Naive thymus-derived CD4-positive, alpha-beta T cell (primary cell): ENCODE results near the gene ITGAX. TPM values are rescaled to one million over a fixed set of nuclear protein-coding genes. Genes with fewer than 3 reads are reported as not detected.

Experiments
- ATAC-seq: fragments of 150-1000 bp; cut with Tn5 transposase; 2 replicates; pipeline ENCODE4 v1.10.0; 2021; ENCODE audit warnings: mild to moderate bottlenecking, moderate library complexity
- CTCF ChIA-PET: fragments of 350-600 bp; sonication (Branson Sonifier 250); formaldehyde crosslinking; loops from one replicate; lab custom pipeline; 2021; ENCODE audit warnings: antibody characterized with exemption; lab: Charles Lee
- POLR2A ChIA-PET: fragments of 350-600 bp; sonication (Branson Sonifier 250); formaldehyde crosslinking; loops from one replicate; lab custom pipeline; 2021; ENCODE audit warnings: antibody characterized with exemption, inconsistent platforms; lab: Charles Lee
- DNase-seq, 9 donors: peaks; one replicate each; pipeline versions ENCODE4 v3.0.0 to v3.0.0-alpha.2; 2020 to 2022; ENCODE audit warnings: mixed read lengths in 1 of 9
- H3K27ac ChIP-seq: one replicate; pipeline ENCODE4 v1.7.0; 2013; ENCODE audit warnings: mild to moderate bottlenecking, low read depth, low read length, moderate library complexity
- H3K27me3 ChIP-seq, 2 donors: one replicate each; pipeline ENCODE4 v1.7.0; 2013; ENCODE audit warnings: low read length in 2 of 2, mild to moderate bottlenecking in 2 of 2, moderate library complexity in 2 of 2; ENCODE audit not compliant: control insufficient read depth in 2 of 2, insufficient read depth in 2 of 2
- H3K36me3 ChIP-seq, 3 experiments: 1 replicate in 2 of 3; 2 replicates in 1 of 3; pipeline ENCODE4 v1.7.0; 2013; ENCODE audit warnings: low read length in 3 of 3, mild to moderate bottlenecking in 3 of 3, moderate library complexity in 1 of 3; ENCODE audit not compliant: insufficient read depth in 3 of 3, control insufficient read depth in 2 of 3
- H3K4me1 ChIP-seq, 2 donors: one replicate each; pipeline ENCODE4 v1.7.0; 2013; ENCODE audit warnings: low read length in 2 of 2, mild to moderate bottlenecking in 2 of 2, moderate library complexity in 1 of 2; ENCODE audit not compliant: control insufficient read depth in 2 of 2, insufficient read depth in 2 of 2
- H3K4me3 ChIP-seq: 2 replicates; pipeline ENCODE4 v1.7.0; 2013; ENCODE audit warnings: mild to moderate bottlenecking, low read length
- H3K9me3 ChIP-seq, 3 experiments: 1 replicate in 2 of 3; 2 replicates in 1 of 3; pipeline ENCODE4 v1.7.0; 2013; ENCODE audit warnings: low read length in 3 of 3; ENCODE audit not compliant: control insufficient read depth in 2 of 3
- H3K27ac Mint-ChIP-seq, 9 donors: one replicate each; pipeline ENCODE4 v1.8.0; 2020 to 2022; ENCODE audit warnings: mixed read lengths in 9 of 9, mild to moderate bottlenecking in 8 of 9, moderate library complexity in 5 of 9, inconsistent platforms in 2 of 9
- H3K27me3 Mint-ChIP-seq, 5 donors: one replicate each; pipeline ENCODE4 v1.8.0; 2021 to 2022; ENCODE audit warnings: mixed read lengths in 5 of 5, mild to moderate bottlenecking in 1 of 5
- H3K36me3 Mint-ChIP-seq, 5 donors: one replicate each; pipeline ENCODE4 v1.8.0; 2020 to 2022; ENCODE audit warnings: mixed read lengths in 5 of 5, mild to moderate bottlenecking in 3 of 5, inconsistent platforms in 1 of 5
- H3K4me1 Mint-ChIP-seq, 7 donors: one replicate each; pipeline ENCODE4 v1.8.0; 2020 to 2022; ENCODE audit warnings: mixed read lengths in 7 of 7, mild to moderate bottlenecking in 3 of 7, inconsistent platforms in 1 of 7
- H3K4me3 Mint-ChIP-seq, 10 donors: one replicate each; pipeline ENCODE4 v1.8.0; 2020 to 2022; ENCODE audit warnings: mild to moderate bottlenecking in 10 of 10, mixed read lengths in 10 of 10, moderate library complexity in 6 of 10, inconsistent platforms in 2 of 10
- H3K9me3 Mint-ChIP-seq, 11 donors: one replicate each; pipeline ENCODE4 v1.8.0; 2020 to 2022; ENCODE audit warnings: mixed read lengths in 11 of 11, mild to moderate bottlenecking in 4 of 11, inconsistent platforms in 1 of 11, moderate library complexity in 1 of 11
- intact Hi-C, 2 donors: fragments of 100-400 bp; cut with micrococcal nuclease; formaldehyde crosslinking; loops; one replicate each; pipeline ENCODE4 v1.15.1; 2023
- polyA plus RNA-seq, 2 donors: library from polyadenylated mRNA; unstranded; fragments of 300-500 nt; fragmentation: Illumina TruSeq; gene quantifications; one replicate each; pipeline ENCODE4 v1.2.3, GENCODE V29; 2021
- total RNA-seq, 6 experiments: library from RNA in 5 of 6; stranded (reverse) in 5 of 6; gene quantifications; 1 replicate in 5 of 6; 2 replicates in 1 of 6; pipeline ENCODE4 v1.2.3 and lab custom pipeline; 2021 to 2026

The ITGAX gene
- total and polyA plus RNA-seq, 7 experiments from 2014 or later, result 0.05 to 306 (median 22.1) TPM; not detected in 1

GRCh38 chr16:31351942-31352325 lies 3.0 kb upstream of the ITGAX start:
- H3K4me3 ChIP-seq, result no peak overlapping the region
- H3K36me3 ChIP-seq, result no peaks in the 10 kb centered on the region
- peaks cover 7 to 77% (median 12%) of the 10 kb centered on the region in 7 donors for H3K4me1 Mint-ChIP-seq
- ChIA-PET POLR2A (no interaction called here), CTCF (interaction anchor here (0.8 kb wide), 1 partner anchor 19 kb away, joined by 3 read pairs; no protein-coding TSS in a partner anchor)
- H3K36me3 Mint-ChIP-seq, result peaks cover 0 to 7% (median 0%) of the 10 kb centered on the region in 5 donors
- peaks cover 8 to 13% of the 10 kb centered on the region in 2 donors for H3K4me1 ChIP-seq
- peak; percentile 57 for ATAC-seq
- peak overlapping the region in 1 of 10 donors; percentile 6 for H3K4me3 Mint-ChIP-seq
- no peak for DNase-seq
- H3K9me3 ChIP-seq, result no peaks in the 10 kb centered on the region
- H3K9me3 Mint-ChIP-seq, result peaks cover 0 to 4% (median 0%) of the 10 kb centered on the region in 11 donors
- H3K27me3 Mint-ChIP-seq, result peaks cover 0 to 2% (median 0%) of the 10 kb centered on the region in 5 donors
- H3K27me3 ChIP-seq, result no peaks in the 10 kb centered on the region
- no peak overlapping the region for H3K27ac ChIP-seq
- intact Hi-C loops, result no loop called here
- H3K27ac Mint-ChIP-seq, result peak overlapping the region in 2 of 9 donors; percentile 56 to 85

DNA sequence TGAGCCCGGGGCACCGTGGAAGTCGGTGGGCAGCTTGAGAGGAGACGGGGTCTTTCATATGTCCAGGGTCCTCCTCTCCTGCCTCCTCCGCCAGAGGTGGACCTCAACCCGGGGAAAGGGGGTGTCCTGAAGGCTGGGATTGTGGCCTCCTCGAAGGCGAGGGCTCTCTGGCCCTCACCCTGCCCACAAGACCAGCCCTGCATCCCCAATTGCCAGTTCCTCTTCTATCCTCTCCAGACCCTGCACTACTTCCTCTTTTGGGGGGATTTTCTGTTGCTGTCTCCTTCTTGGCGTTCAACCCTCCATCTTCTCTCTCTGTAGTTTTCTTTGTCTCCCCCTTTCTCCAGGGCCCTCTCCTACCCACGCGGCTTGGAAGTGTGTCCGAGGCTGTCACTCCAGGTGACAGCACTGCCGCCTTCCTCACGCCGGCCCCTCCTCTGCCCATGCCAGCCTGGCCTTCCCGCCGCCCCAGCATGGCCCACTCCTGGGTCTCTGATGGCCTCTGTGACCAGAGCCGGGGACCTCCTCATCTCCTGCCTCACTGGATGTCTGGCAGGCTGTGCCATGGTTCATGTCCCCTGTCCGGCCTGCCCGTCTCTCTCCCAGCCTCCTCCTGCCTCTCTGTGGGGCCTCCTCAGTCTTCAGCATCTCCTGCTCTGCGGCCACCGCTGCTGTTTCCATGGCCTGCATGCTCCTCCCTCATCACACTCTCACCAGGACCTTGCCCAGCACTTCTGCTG lies 2.4 kb upstream of the ITGAX start:
- Histone ChIP-seq H3K36me3 (no peaks in the 10 kb centered on the region), H3K27me3 (no peaks in the 10 kb centered on the region), H3K9me3 (no peaks in the 10 kb centered on the region), H3K4me1 (peaks cover 8 to 13% of the 10 kb centered on the region in 2 donors), H3K4me3 (no peak overlapping the region), H3K27ac (no peak overlapping the region)
- CTCF ChIA-PET, result no interaction called here
- DNase-seq, result no peak
- H3K4me3 Mint-ChIP-seq, result peak overlapping the region in 1 of 10 donors; percentile 44
- intact Hi-C loops, result no loop called here
- peaks cover 0 to 2% (median 0%) of the 10 kb centered on the region in 5 donors for H3K27me3 Mint-ChIP-seq
- peak overlapping the region in 4 of 9 donors; percentile 52 to 85 (median 70) for H3K27ac Mint-ChIP-seq
- H3K36me3 Mint-ChIP-seq, result peaks cover 0 to 7% (median 0%) of the 10 kb centered on the region in 5 donors
- peaks cover 0 to 4% (median 0%) of the 10 kb centered on the region in 11 donors for H3K9me3 Mint-ChIP-seq
- H3K4me1 Mint-ChIP-seq, result peaks cover 7 to 75% (median 12%) of the 10 kb centered on the region in 7 donors
- peak; percentile 46 for ATAC-seq
- POLR2A ChIA-PET, result no interaction called here

GRCh38 chr16:31355431-31356100 lies 590 bp downstream of the ITGAX start:
- ChIA-PET POLR2A (no interaction called here), CTCF (no interaction called here)
- H3K27ac ChIP-seq, result no peak overlapping the region
- H3K27me3 ChIP-seq, result no peaks in the 10 kb centered on the region
- Mint-ChIP-seq H3K36me3 (peaks cover 0 to 3% (median 0%) of the 10 kb centered on the region in 5 donors), H3K9me3 (no peaks in the 10 kb centered on the region), H3K4me1 (peaks cover 7 to 57% (median 14%) of the 10 kb centered on the region in 7 donors), H3K27me3 (no peaks in the 10 kb centered on the region), H3K27ac (peak overlapping the region in 5 of 9 donors; percentile 30 to 97 (median 33)), H3K4me3 (peak overlapping the region in 3 of 10 donors; percentile 56 to 87 (median 71))
- no peaks in the 10 kb centered on the region for H3K9me3 ChIP-seq
- intact Hi-C loops, result loop anchor here in 1 of 2 donors (2.0 kb wide), 1 partner anchor 513 kb away; no protein-coding TSS in a partner anchor
- H3K4me1 ChIP-seq, result peaks cover 8 to 13% of the 10 kb centered on the region in 2 donors
- no peak overlapping the region for H3K4me3 ChIP-seq
- H3K36me3 ChIP-seq, result no peaks in the 10 kb centered on the region
- DNase-seq (no peak), ATAC-seq (no peak)

DNA sequence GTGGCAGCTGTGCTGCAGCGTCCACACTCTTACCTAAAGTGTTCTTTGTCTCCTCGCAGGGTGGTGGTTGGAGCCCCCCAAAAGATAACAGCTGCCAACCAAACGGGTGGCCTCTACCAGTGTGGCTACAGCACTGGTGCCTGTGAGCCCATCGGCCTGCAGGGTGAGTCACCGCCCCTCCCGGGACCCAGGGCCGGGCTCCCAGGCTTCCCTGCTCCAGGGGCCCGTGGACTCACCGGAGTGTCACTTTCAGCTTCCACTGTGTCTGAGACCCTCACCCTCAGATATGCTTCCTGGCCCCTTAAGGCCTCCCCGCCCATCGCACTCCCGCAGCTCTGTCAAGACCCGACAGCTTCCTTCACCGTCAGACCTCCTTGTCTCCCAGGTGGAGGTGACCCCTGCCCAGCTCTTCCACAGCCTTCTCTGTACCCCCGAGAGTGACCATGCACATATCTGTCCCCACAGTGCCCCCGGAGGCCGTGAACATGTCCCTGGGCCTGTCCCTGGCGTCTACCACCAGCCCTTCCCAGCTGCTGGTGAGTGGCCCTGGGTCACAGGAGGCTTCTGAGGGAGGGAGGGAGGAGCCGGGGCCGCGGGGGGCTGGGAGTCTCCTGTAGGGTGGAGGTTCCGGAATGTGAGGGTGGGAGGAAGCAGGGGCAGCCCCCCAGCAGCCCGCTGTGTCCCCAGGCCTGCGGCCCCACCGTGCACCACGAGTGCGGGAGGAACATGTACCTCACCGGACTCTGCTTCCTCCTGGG lies 1.8 kb downstream of the ITGAX start:
- Mint-ChIP-seq H3K27ac (peak overlapping the region in 1 of 9 donors; percentile 77), H3K4me3 (peak overlapping the region in 2 of 10 donors; percentile 16 to 69), H3K36me3 (peaks cover 0 to 3% (median 0%) of the 10 kb centered on the region in 5 donors), H3K27me3 (no peaks in the 10 kb centered on the region), H3K9me3 (no peaks in the 10 kb centered on the region), H3K4me1 (peaks cover 7 to 61% (median 14%) of the 10 kb centered on the region in 7 donors)
- intact Hi-C loops, result no loop called here
- no peaks in the 10 kb centered on the region for H3K36me3 ChIP-seq
- H3K27ac ChIP-seq, result no peak overlapping the region
- H3K27me3 ChIP-seq, result no peaks in the 10 kb centered on the region
- ChIA-PET CTCF (no interaction called here), POLR2A (interaction anchor here (0.5 kb wide), 1 partner anchor 139 kb away, joined by 3 read pairs; no protein-coding TSS in a partner anchor)
- DNase-seq (no peak), ATAC-seq (no peak)
- H3K4me1 ChIP-seq, result peaks cover 8 to 13% of the 10 kb centered on the region in 2 donors
- H3K4me3 ChIP-seq, result no peak overlapping the region
- no peaks in the 10 kb centered on the region for H3K9me3 ChIP-seq

DNA sequence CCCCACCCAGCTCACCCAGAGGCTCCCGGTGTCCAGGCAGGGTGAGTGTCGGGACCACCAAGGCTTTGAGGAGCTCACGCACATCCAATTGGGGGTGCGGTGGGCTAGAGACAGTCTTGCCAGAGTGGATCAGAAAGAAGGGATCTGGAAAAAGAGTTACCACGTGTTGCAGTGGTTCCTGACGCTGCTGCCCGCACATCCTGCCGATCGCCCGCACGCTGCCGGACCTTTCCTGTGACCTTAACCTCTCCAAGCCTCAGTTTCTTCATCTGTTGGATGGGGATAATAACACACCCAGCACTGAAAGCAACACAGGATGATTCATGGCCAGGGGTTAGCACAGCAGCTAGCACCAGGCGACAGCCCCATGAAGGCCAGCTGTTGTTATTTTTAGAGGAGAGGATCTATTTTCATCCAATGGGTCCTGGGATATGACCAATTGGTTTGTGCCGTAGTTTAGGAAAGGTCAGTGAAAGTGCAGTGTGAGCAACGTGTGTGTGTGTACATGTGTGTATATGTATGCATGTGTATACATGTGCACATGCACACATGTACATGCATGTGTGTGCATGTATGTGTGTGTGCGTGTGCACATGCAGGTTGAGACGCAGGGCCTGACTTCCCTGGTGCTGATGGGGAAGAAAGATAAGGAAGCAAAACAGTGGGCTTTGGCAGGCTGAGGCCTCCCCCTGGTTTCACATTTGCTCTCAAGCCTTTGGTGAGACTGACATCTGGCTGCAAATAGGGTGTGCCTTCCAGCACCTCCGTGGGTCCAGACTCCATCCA lies 2.5 kb downstream of the ITGAX start:
- ChIA-PET POLR2A (interaction anchor here (0.5 kb wide), 2 partner anchors 14 to 140 kb away, joined by 3 read pairs; no protein-coding TSS in a partner anchor), CTCF (no interaction called here)
- intact Hi-C loops, result no loop called here
- no peak overlapping the region for H3K27ac ChIP-seq
- ATAC-seq (peak; percentile 1), DNase-seq (no peak)
- Mint-ChIP-seq H3K27ac (peak overlapping the region in 7 of 9 donors; percentile 2 to 79 (median 49)), H3K4me1 (peaks cover 7 to 53% (median 14%) of the 10 kb centered on the region in 7 donors), H3K36me3 (peaks cover 0 to 3% (median 0%) of the 10 kb centered on the region in 5 donors), H3K9me3 (no peaks in the 10 kb centered on the region), H3K4me3 (peak overlapping the region in 1 of 10 donors; percentile 41), H3K27me3 (no peaks in the 10 kb centered on the region)
- no peaks in the 10 kb centered on the region for H3K9me3 ChIP-seq
- no peak overlapping the region for H3K4me3 ChIP-seq
- H3K36me3 ChIP-seq, result no peaks in the 10 kb centered on the region
- peaks cover 8 to 13% of the 10 kb centered on the region in 2 donors for H3K4me1 ChIP-seq
- no peaks in the 10 kb centered on the region for H3K27me3 ChIP-seq
